HG03196 (cell line): Measurements from ENCODE around the gene MYRF.

Experiments used
- ATAC-seq: cut with Tn5 transposase; IDR thresholded peaks from one replicate; pipeline ENCODE4 v1.9.1; 2021; ENCODE audit not compliant: unreplicated experiment

Gene MYRF

GRCh38 chr11:61738776-61739175 lies 13.7 kb upstream of the MYRF start:
- ATAC-seq: no peak

GRCh38 chr11:61739413-61739812 lies 13.0 kb upstream of the MYRF start:
- no peak for ATAC-seq

- no peak for ATAC-seq
These were observed 12.5 kb upstream of the MYRF start for GRCh38 chr11:61739966-61740365.

DNA sequence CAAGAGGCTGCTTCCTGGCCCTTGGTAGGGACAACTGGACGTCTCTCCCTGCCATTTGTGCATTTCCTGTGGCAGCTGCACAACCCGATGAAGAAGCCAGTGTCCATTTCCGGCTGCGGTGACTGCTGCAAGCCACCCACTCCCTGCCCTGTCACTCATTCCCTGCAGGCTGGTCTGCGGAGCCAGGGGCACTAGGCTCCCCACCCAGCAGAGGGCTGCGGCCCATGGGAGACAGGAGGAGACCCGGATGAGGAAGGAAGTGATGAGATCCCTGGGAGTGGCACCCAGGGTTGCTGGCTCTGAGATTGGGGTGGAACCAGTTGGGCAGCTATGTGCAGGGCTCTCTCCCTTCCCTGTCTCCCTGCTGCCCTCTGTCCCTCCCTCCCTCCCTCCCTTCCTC lies 10.0 kb upstream of the MYRF start:
- no peak for ATAC-seq

GRCh38 chr11:61743486-61744095 lies 8.8 kb upstream of the MYRF start:
- no peak for ATAC-seq

GRCh38 chr11:61744181-61744580 lies 8.3 kb upstream of the MYRF start:
- ATAC-seq: no peak

DNA sequence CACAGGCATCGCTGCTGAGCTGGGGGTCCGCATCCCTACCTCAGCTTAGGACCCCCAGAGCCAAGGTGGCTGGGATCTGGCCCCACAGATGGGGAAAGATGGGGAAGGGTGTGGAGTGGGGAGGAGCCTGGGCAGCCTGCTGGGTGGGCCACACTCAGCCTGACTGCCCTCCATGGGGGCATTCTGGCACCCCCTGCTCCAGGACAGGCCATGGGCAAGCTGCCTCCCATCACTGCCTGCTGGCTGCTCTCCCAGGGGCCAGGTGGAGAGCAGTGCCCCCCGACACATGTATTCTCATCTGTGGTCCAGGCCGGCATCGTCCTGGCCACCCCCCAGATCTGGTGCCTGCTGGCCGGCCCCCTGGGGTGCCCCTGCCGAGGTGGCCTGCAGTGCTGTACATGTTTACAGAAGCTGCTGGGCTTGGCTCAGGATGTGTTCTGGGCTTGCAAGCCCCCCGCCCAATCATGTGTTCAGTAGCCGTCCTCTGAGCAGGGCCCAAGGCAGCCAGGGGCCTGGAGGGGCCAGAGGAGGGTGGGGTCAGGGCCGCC lies 7.8 kb upstream of the MYRF start:
- no peak for ATAC-seq

- ATAC-seq: no peak
These were observed 6.5 kb upstream of the MYRF start for GRCh38 chr11:61745781-61746441.

GRCh38 chr11:61746442-61747191 lies 5.8 kb upstream of the MYRF start:
- no peak for ATAC-seq

- ATAC-seq: peak; percentile 43
These were observed 5.1 kb upstream of the MYRF start for GRCh38 chr11:61747192-61747966.

GRCh38 chr11:61747967-61748285 lies 4.5 kb upstream of the MYRF start:
- ATAC-seq: no peak

DNA sequence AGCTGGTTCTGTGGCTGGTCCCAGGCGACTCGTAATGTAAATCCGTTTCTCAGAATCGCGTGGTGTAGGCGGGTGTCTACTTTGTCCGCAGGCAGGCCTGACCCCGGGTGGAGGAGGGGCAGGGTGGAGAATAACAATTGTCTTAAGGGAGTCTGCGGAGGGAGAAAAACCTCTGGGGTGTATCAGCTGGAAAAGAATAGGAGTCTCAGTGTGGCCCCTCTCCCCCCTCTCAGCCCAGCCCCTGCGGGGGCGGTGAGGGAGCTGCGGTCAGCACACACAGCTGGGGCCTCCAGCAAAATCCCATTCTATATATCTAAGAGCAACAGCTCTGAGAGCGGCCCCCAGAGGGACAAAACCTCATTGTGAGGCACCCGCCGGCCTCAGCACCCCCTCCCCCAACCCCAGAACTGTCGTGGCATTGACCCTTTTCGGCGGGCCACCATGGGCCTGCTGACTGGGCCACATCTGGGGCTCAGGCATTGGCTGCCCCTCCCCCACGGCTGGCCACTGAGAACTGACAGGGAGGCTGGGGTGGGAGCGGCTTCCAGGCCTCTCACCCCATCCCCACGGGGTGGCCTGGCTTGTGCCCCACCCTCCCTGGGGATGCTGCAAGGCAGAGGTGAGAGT lies 2.7 kb upstream of the MYRF start:
- no peak for ATAC-seq

GRCh38 chr11:61750631-61751273 lies 1.7 kb upstream of the MYRF start:
- no peak for ATAC-seq

GRCh38 chr11:61751384-61751783 lies 1.1 kb upstream of the MYRF start:
- ATAC-seq: no peak

DNA sequence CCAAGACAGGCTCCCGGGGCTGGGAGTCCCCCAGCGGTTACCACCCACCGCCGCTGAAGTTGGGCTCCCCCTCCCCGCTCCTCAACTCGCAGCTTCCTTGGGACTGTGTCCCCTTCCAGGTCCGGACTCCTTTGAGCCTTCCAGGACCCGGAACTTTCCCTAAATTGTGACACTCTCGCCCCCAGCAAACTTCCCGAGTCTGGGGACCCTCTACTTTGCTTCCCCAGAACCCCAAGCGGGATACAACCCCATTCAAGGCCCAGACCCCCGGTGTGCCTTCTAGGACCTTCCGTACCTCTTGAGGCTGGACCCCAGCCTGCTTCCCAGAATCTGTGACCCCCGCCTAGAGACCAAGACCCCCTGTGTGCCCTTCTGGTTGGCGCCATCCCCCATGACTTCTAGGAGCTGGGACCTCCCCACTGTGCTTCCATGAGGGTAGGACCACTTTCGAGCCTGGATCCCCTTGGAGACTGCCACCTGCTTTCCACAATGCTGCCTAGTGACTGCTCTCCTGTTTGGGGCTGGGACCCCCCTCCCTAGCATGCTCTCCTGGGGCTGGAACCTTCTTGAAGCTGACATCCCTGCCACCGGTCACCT lies 587 bp downstream of the MYRF start:
- ATAC-seq: no peak

DNA sequence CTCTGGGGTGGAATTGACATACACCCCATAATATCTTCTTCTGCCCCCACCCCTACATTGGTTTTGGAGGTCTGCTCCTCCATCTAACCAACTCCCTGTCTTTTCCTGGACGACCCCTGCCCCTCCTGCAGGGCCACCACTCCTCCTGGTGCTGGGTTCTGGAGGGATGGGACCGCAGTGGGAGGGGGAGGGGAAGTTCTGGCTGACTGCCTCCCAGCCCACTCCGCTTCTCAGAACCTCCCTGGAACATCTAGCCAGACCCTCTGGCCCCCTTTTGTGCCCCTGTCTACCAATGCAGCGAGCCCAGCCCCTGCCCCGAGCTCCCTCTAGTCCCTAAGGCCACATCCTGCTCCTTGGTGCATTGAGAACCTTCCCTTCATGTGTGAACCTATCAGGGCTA lies 1.2 kb downstream of the MYRF start:
- no peak for ATAC-seq

GRCh38 chr11:61754534-61755482 lies 2.4 kb downstream of the MYRF start:
- ATAC-seq: no peak

- ATAC-seq: no peak
These were observed 3.7 kb downstream of the MYRF start for GRCh38 chr11:61756147-61756451.
